ENCODE results near the gene TM4SF1. TPM values are rescaled to one million over a fixed set of nuclear protein-coding genes. Genes with fewer than 3 reads are reported as not detected.

Gene TM4SF1
- total and polyA plus RNA-seq, 12 donors: 31.5 to 164 (median 63.2) TPM

DNA sequence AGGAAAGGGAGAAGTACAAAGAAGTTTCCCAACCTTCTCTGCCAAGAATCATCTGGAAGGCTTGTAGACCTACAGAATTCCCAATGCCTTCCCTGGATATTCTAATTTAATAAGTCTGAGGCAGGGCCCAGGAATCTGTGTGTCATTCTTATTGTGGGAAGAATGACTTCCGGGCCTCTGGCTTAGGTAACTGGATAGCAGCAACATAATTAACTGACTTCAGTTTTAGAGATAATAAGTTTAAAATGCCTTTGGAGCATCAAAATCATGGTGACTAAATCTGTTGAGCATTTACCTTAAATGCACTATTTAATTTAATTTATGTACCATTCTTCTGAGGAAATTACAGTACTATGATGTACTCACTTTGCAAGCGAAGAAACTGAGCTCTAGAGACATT, 44.3 kb upstream of the TM4SF1 start:
- H3K4me3 ChIP-seq: no peak overlapping the region
- TF ChIP-seq POLR2A (IDR thresholded peaks at IDR 0.05): no peak
- TF ChIP-seq, protein P1, sequence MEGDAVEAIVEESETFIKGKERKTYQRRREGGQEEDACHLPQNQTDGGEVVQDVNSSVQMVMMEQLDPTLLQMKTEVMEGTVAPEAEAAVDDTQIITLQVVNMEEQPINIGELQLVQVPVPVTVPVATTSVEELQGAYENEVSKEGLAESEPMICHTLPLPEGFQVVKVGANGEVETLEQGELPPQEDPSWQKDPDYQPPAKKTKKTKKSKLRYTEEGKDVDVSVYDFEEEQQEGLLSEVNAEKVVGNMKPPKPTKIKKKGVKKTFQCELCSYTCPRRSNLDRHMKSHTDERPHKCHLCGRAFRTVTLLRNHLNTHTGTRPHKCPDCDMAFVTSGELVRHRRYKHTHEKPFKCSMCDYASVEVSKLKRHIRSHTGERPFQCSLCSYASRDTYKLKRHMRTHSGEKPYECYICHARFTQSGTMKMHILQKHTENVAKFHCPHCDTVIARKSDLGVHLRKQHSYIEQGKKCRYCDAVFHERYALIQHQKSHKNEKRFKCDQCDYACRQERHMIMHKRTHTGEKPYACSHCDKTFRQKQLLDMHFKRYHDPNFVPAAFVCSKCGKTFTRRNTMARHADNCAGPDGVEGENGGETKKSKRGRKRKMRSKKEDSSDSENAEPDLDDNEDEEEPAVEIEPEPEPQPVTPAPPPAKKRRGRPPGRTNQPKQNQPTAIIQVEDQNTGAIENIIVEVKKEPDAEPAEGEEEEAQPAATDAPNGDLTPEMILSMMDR (IDR thresholded peaks at IDR 0.05): no peak
- DNase-seq: no peak
- no peaks in the 10 kb centered on the region for H3K27me3 ChIP-seq
- intact Hi-C loops (cut with DNase I): no loop called here
- no peaks in the 10 kb centered on the region for H3K4me1 ChIP-seq (replicated peaks in 1 of 2)
- H3K9me3 ChIP-seq (replicated peaks in 1 of 3): no peaks in the 10 kb centered on the region
- WGBS, 4 donors: 92 to 95% (median 94%) methylated on average over 2 of the region's 2 CpGs
- H3K27ac ChIP-seq: no peak overlapping the region
- H3K36me3 ChIP-seq (replicated peaks in 1 of 2): no peaks in the 10 kb centered on the region

DNA sequence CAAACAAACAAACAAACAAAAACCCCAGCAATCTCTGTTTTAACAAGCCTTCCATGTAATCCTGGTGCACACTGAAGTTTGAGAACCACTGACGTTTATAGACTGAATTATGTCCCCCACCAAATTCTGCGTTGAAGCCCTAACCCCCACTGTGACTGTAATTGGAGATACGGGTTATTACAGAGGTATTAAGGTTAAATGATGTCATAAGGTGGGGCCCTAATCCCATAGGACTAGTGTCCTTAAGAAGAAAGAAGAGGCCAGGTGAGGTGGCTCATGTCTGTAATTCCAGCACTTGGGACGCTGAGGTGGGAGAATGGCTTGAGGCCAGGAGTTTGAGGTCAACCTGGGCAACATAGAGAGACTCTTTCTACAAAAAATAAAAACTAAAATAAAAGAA, 42.4 kb upstream of the TM4SF1 start:
- intact Hi-C loops (cut with DNase I): no loop called here
- Histone ChIP-seq H3K36me3 (replicated peaks in 1 of 2) (no peaks in the 10 kb centered on the region), H3K27me3 (no peaks in the 10 kb centered on the region), H3K27ac (no peak overlapping the region), H3K9me3 (replicated peaks in 1 of 3) (no peaks in the 10 kb centered on the region), H3K4me1 (replicated peaks in 1 of 2) (no peaks in the 10 kb centered on the region), H3K4me3 (no peak overlapping the region)
- TF ChIP-seq, protein P1 (IDR thresholded peaks at IDR 0.05): no peak
- TF ChIP-seq POLR2A (IDR thresholded peaks at IDR 0.05): no peak
- DNase-seq: no peak
- 85 to 92% (median 88%) methylated on average over 4 of the region's 4 CpGs for WGBS, 4 donors

DNA sequence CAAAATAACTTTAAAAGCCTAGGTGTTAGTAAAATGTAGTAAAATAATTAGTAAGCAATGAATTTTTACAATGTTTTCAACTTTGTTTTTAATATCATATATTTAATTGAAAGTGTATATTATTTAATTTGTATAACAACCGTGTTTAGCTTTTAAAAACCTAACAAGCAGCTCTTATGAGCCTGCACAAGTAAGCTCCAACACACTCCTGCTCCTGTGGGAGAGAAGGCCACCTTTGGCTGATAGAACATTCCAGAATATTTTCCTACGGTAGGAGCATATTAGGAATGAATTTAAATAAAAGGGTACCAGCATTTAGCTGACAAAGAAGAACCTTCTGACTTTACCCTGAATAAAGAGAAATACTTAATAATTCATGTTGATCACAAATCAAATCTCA, 40.3 kb upstream of the TM4SF1 start:
- Histone ChIP-seq H3K9me3 (replicated peaks in 1 of 3) (no peaks in the 10 kb centered on the region), H3K4me3 (no peak overlapping the region), H3K4me1 (replicated peaks in 1 of 2) (peaks cover 0 to 7% of the 10 kb centered on the region in 2 donors), H3K27me3 (no peaks in the 10 kb centered on the region), H3K27ac (no peak overlapping the region), H3K36me3 (replicated peaks in 1 of 2) (no peaks in the 10 kb centered on the region)
- WGBS, 4 donors: 71 to 93% (median 85%) methylated on average over 2 of the region's 2 CpGs
- no peak for DNase-seq
- intact Hi-C loops (cut with DNase I): no loop called here
- TF ChIP-seq, protein P1 (IDR thresholded peaks at IDR 0.05): no peak
- no peak for TF ChIP-seq POLR2A (IDR thresholded peaks at IDR 0.05)

DNA sequence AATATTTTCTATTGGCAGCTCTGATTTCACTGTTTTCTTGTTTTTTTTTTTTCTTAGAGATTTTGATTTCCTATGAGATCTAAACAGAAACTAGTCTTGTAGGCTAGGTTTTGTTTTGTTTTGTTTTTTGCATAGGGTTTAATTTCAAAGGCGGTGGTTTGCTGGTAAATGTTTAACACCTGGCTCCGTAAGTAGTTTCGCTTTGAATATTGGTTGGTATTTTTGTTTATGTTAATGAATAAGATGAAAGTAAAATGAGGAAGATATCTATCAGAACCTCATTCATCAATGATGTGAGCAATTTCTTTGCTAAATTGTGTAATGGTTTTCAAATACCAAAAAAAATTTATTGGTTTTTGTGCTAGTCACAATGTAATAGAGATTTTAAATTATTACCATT, 39.7 kb upstream of the TM4SF1 start:
- Histone ChIP-seq H3K27me3 (no peaks in the 10 kb centered on the region), H3K27ac (no peak overlapping the region), H3K4me3 (no peak overlapping the region), H3K36me3 (replicated peaks in 1 of 2) (no peaks in the 10 kb centered on the region), H3K4me1 (replicated peaks in 1 of 2) (peaks cover 0 to 9% of the 10 kb centered on the region in 2 donors), H3K9me3 (replicated peaks in 1 of 3) (no peaks in the 10 kb centered on the region)
- WGBS, 4 donors: 90 to 96% (median 93%) methylated on average over 3 of the region's 3 CpGs
- intact Hi-C loops (cut with DNase I): no loop called here
- DNase-seq: no peak
- TF ChIP-seq, protein P1 (IDR thresholded peaks at IDR 0.05): no peak
- no peak for TF ChIP-seq POLR2A (IDR thresholded peaks at IDR 0.05)
